ENCODE measurements around the gene KCNQ2. TPM values are rescaled to one million over a fixed set of nuclear protein-coding genes. Genes with fewer than 3 reads are reported as not detected.

The KCNQ2 gene
- polyA plus RNA-seq, 3 donors = not detected

- H3K27me3 ChIP-seq (ENCODE audit: control insufficient read depth in 2 of 2, insufficient read depth in 2 of 2, low read length in 2 of 2) = peaks cover 0 to 14% of the 10 kb centered on the region in 2 donors
Measured at GRCh38 chr20:63505723-63506122, 33.3 kb upstream of the KCNQ2 start.

GRCh38 chr20:63505281-63505680, 32.8 kb upstream of the KCNQ2 start:
- Mint-ChIP-seq H3K27ac (no peak overlapping the region), H3K4me1 (peaks cover 5% of the 10 kb centered on the region), H3K27me3 (ENCODE audit: low read depth in 3 of 3) (peaks cover 23 to 48% (median 23%) of the 10 kb centered on the region in 3 donors), H3K4me3 (no peak overlapping the region), H3K36me3 (no peaks in the 10 kb centered on the region), H3K9me3 (peaks cover 13 to 25% (median 20%) of the 10 kb centered on the region in 7 donors)
- peaks cover 16 to 22% of the 10 kb centered on the region in 2 donors for H3K9me3 ChIP-seq (replicated peaks in 1 of 2; ENCODE audit: control insufficient read depth in 1 of 2, insufficient read depth in 1 of 2, low read length in 2 of 2)
- H3K4me1 ChIP-seq (ENCODE audit: control insufficient read depth in 1 of 2, insufficient read depth in 2 of 2, low read length in 2 of 2) = peaks cover 0 to 4% of the 10 kb centered on the region in 2 donors
- H3K79me2 ChIP-seq (ENCODE audit: insufficient read depth, low read length) = no peaks in the 10 kb centered on the region
- no peak overlapping the region for H3K4me3 ChIP-seq (replicated peaks in 1 of 3; ENCODE audit: low read depth in 2 of 3, low read length in 3 of 3)
- H3K9ac ChIP-seq (ENCODE audit: insufficient read depth, low read length, poor library complexity, severe bottlenecking) = no peak overlapping the region
- no peak for DNase-seq
- H3K36me3 ChIP-seq (replicated peaks in 1 of 2; ENCODE audit: control insufficient read depth in 1 of 2, insufficient read depth in 2 of 2, low read length in 2 of 2) = no peaks in the 10 kb centered on the region
- H4K20me1 ChIP-seq (ENCODE audit: insufficient read depth, low read length) = no peaks in the 10 kb centered on the region
- 94% methylated on average over 6 of the region's 8 CpGs for WGBS (ENCODE audit: insufficient coverage)
- H3K27ac ChIP-seq (ENCODE audit: low read depth in 1 of 2, low read length in 2 of 2) = no peak overlapping the region
- intact Hi-C loops (cut with micrococcal nuclease) = no loop called here
- peaks cover 0 to 15% of the 10 kb centered on the region in 2 donors for H3K27me3 ChIP-seq (ENCODE audit: control insufficient read depth in 2 of 2, insufficient read depth in 2 of 2, low read length in 2 of 2)
- H3K4me2 ChIP-seq (replicated peaks; ENCODE audit: extremely low read depth, low read length, poor library complexity, severe bottlenecking) = no peak overlapping the region
- no peak for TF ChIP-seq CTCF (IDR thresholded peaks at IDR 0.05)
- no peak overlapping the region for H2AFZ ChIP-seq (ENCODE audit: insufficient read depth, low read depth, low read length, poor library complexity, severe bottlenecking)

More at GRCh38 chr20:63505723-63506122, 33.3 kb upstream of the KCNQ2 start:
- H3K4me3 ChIP-seq (replicated peaks in 1 of 3; ENCODE audit: low read depth in 2 of 3, low read length in 3 of 3) = no peak overlapping the region
- H3K4me1 ChIP-seq (ENCODE audit: control insufficient read depth in 1 of 2, insufficient read depth in 2 of 2, low read length in 2 of 2) = peaks cover 0 to 4% of the 10 kb centered on the region in 2 donors
- Mint-ChIP-seq H3K4me1 (peaks cover 5% of the 10 kb centered on the region), H3K4me3 (no peak overlapping the region), H3K9me3 (peaks cover 13 to 25% (median 20%) of the 10 kb centered on the region in 7 donors), H3K36me3 (no peaks in the 10 kb centered on the region), H3K27ac (no peak overlapping the region), H3K27me3 (ENCODE audit: low read depth in 3 of 3) (peaks cover 20 to 48% (median 22%) of the 10 kb centered on the region in 3 donors)
- TF ChIP-seq CTCF (IDR thresholded peaks at IDR 0.05) = no peak
- intact Hi-C loops (cut with micrococcal nuclease) = no loop called here
- 92% methylated on average over 5 of the region's 12 CpGs for WGBS (ENCODE audit: insufficient coverage)
- H3K9ac ChIP-seq (ENCODE audit: insufficient read depth, low read length, poor library complexity, severe bottlenecking) = no peak overlapping the region
- H3K79me2 ChIP-seq (ENCODE audit: insufficient read depth, low read length) = no peaks in the 10 kb centered on the region
- peaks cover 16 to 22% of the 10 kb centered on the region in 2 donors for H3K9me3 ChIP-seq (replicated peaks in 1 of 2; ENCODE audit: control insufficient read depth in 1 of 2, insufficient read depth in 1 of 2, low read length in 2 of 2)
- H2AFZ ChIP-seq (ENCODE audit: insufficient read depth, low read depth, low read length, poor library complexity, severe bottlenecking) = no peak overlapping the region
- DNase-seq = no peak
- no peaks in the 10 kb centered on the region for H3K36me3 ChIP-seq (replicated peaks in 1 of 2; ENCODE audit: control insufficient read depth in 1 of 2, insufficient read depth in 2 of 2, low read length in 2 of 2)
- H4K20me1 ChIP-seq (ENCODE audit: insufficient read depth, low read length) = no peaks in the 10 kb centered on the region
- H3K27ac ChIP-seq (ENCODE audit: low read depth in 1 of 2, low read length in 2 of 2) = no peak overlapping the region
- H3K4me2 ChIP-seq (replicated peaks; ENCODE audit: extremely low read depth, low read length, poor library complexity, severe bottlenecking) = no peak overlapping the region
